Neutrophil (primary cell): ENCODE results near the gene KBTBD4.

Experiments
- H3K27ac ChIP-seq: fragments of 200-600 bp; sonication (generic); 2 replicates; pipeline ENCODE4 v1.5.1; 2016; ENCODE audit warnings: mild to moderate bottlenecking, moderate library complexity
- H3K27me3 ChIP-seq: fragments of 200-600 bp; sonication (generic); 2 replicates; pipeline ENCODE4 v1.6.0; 2016; ENCODE audit warnings: mild to moderate bottlenecking
- H3K36me3 ChIP-seq: fragments of 200-600 bp; sonication (generic); 2 replicates; pipeline ENCODE4 v1.5.1; 2017
- H3K4me1 ChIP-seq, 2 experiments: fragments of 200-600 bp in 1 of 2; sonication (generic) in 1 of 2; 1 replicate in 1 of 2; 2 replicates in 1 of 2; pipeline versions ENCODE4 v1.5.1 to v1.6.1; 2013 to 2016; ENCODE audit warnings: low read depth in 1 of 2, low read length in 1 of 2, mild to moderate bottlenecking in 1 of 2, moderate library complexity in 1 of 2; ENCODE audit not compliant: control insufficient read depth in 1 of 2, insufficient read depth in 1 of 2
- H3K4me3 ChIP-seq, 2 experiments: fragments of 200-600 bp in 1 of 2; sonication (generic) in 1 of 2; 1 replicate in 1 of 2; 2 replicates in 1 of 2; pipeline ENCODE4 v1.5.1; 2013 to 2016; ENCODE audit warnings: low read depth in 1 of 2, low read length in 1 of 2, mild to moderate bottlenecking in 1 of 2, moderate library complexity in 1 of 2
- H3K9me3 ChIP-seq: fragments of 200-600 bp; sonication (generic); 2 replicates; pipeline ENCODE4 v1.5.1; 2016
- CTCF ChIP-seq: fragments of 200-600 bp; sonication (generic); IDR thresholded peaks from 2 replicates; pipeline ENCODE4 v1.5.1; 2016; ENCODE audit warnings: antibody characterized with exemption

The KBTBD4 gene

GRCh38 chr11:47616726-47617416 is 38.1 kb upstream of the KBTBD4 start:
- Histone ChIP-seq H3K27ac (no peak overlapping the region), H3K4me3 (no peak overlapping the region), H3K4me1 (no peaks in the 10 kb centered on the region), H3K36me3 (peaks cover 43% of the 10 kb centered on the region), H3K27me3 (no peaks in the 10 kb centered on the region), H3K9me3 (no peaks in the 10 kb centered on the region)
- no peak for TF ChIP-seq CTCF

- H3K27me3 ChIP-seq = no peaks in the 10 kb centered on the region
- no peak for TF ChIP-seq CTCF
- H3K4me3 ChIP-seq = no peak overlapping the region
- H3K4me1 ChIP-seq = no peaks in the 10 kb centered on the region
- no peaks in the 10 kb centered on the region for H3K9me3 ChIP-seq
- no peak overlapping the region for H3K27ac ChIP-seq
- peaks cover 39% of the 10 kb centered on the region for H3K36me3 ChIP-seq
Observed at GRCh38 chr11:47615249-47615648, 36.5 kb upstream of the KBTBD4 start.

- H3K27ac ChIP-seq = no peak overlapping the region
- H3K9me3 ChIP-seq = no peaks in the 10 kb centered on the region
- H3K4me1 ChIP-seq = no peaks in the 10 kb centered on the region
Observed at GRCh38 chr11:47611348-47611794, 32.6 kb upstream of the KBTBD4 start.

GRCh38 chr11:47609675-47610074 is 30.9 kb upstream of the KBTBD4 start:
- H3K27ac ChIP-seq = no peak overlapping the region
- no peak for TF ChIP-seq CTCF
- no peaks in the 10 kb centered on the region for H3K9me3 ChIP-seq
- H3K36me3 ChIP-seq = peaks cover 17% of the 10 kb centered on the region
- H3K4me3 ChIP-seq = no peak overlapping the region
- H3K27me3 ChIP-seq = no peaks in the 10 kb centered on the region
- no peaks in the 10 kb centered on the region for H3K4me1 ChIP-seq

More at GRCh38 chr11:47611348-47611794, 32.6 kb upstream of the KBTBD4 start:
- Histone ChIP-seq H3K27me3 (no peaks in the 10 kb centered on the region), H3K36me3 (peaks cover 17% of the 10 kb centered on the region), H3K4me3 (no peak overlapping the region)
- no peak for TF ChIP-seq CTCF

- Histone ChIP-seq H3K27ac (no peak overlapping the region), H3K9me3 (no peaks in the 10 kb centered on the region), H3K4me3 (no peak overlapping the region), H3K27me3 (no peaks in the 10 kb centered on the region), H3K4me1 (no peaks in the 10 kb centered on the region), H3K36me3 (peaks cover 17% of the 10 kb centered on the region)
- TF ChIP-seq CTCF = no peak
Observed at GRCh38 chr11:47607380-47607779, 28.6 kb upstream of the KBTBD4 start.
